HG02759 (cell line): ENCODE results near the gene LRBA.
"Not testable (repeated sequence)": the region's sequence is repeated elsewhere in the genome, so short reads cannot be mapped to it uniquely, and the experiment has no call there.

ENCODE experiments used
- ATAC-seq: cut with Tn5 transposase; IDR thresholded peaks from one replicate; pipeline ENCODE4 v1.9.1; 2021; ENCODE audit warnings: mild to moderate bottlenecking, moderate library complexity; ENCODE audit not compliant: unreplicated experiment

Gene LRBA

DNA sequence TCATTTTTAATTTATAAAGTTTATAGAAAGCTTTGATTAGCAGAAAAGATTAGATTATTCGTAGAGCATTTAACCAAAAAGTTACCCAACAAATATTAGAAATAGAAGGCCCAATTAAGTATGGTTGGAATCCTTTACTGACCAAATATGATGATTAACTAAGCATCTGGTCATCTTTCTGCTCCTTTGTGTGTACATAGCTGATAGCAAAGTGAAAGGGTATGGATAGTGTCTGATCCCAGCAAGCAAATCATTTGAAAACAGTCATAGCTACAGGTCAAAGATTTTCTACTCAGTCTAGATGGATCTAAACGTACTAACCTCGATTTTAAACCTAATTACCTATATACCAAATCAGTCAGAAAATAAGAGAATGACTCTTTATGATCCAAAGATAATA lies 440.4 kb downstream of the LRBA start:
- ATAC-seq = no peak

DNA sequence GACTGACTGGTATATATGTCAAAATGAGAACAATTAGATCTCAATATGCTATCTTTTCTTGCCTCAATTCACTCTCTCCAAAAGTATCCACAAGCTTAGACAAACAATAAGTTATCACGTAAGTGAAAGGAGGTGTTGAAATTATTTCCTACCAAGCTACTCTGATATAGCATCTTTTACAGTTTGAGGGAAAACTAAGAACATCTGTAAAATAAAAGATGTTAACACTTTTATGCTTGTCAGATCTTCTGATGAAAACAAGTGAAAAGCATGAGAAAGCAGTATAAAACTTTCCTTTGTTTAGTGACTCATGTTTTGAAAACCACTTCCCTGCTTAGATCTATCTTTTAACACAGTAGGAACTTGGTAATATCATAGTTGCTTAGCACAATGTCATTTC lies 441.6 kb downstream of the LRBA start:
- no peak for ATAC-seq

DNA sequence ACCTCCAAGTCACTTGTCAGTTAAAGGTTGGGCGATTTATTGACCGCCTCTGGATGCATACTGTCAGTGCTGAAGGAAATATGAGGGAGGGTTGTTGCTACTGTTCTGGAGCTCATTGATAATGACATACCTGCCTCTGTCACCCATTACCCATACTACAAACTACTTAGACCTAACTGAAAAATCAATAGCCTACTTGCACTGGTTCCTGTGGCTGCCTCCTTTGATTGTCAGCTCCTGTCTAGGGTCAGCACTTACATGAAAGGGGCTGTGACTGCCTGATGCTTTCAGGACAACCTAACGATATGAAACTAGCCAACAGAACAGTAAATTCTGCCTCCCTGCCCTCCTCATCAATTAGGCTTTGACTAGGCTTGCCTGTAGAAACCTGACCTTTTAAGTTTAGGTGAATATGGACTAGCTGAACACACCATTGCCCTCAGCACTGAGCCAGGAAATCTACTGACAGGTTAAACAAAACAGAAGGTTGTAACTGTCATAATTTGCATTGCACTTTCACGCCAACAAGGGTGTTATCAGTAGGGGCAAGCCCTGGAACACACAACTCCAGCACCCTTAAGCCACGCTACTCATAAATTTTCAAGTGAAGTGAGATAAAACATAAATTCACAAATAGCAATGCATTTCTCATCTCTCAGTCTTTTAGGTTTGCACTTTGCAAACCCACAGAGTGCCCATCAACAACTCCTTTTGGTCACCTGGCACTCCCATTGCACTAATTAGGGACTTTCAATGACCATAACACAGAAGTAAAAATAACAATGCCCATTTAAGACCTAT lies 442.2 kb downstream of the LRBA start:
- ATAC-seq = no peak

DNA sequence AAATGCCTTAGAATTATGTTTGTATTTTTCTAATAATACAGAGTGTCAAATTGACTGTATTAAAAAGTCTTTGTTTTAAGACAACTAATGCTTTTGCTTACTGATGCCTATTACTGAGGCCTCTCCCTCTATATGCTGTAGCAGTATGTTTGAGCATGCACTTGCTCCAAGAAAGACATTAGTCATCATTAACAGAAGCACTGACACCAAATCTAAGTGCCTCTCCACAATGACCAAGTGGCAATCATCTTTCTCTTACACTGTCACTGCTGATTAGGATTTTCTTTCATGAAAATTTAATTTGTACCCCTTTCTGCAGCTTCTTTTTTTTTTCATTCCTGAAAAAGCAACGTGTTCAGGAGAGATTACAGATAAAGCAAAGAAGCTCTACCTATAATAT lies 444.2 kb downstream of the LRBA start:
- ATAC-seq = no peak

DNA sequence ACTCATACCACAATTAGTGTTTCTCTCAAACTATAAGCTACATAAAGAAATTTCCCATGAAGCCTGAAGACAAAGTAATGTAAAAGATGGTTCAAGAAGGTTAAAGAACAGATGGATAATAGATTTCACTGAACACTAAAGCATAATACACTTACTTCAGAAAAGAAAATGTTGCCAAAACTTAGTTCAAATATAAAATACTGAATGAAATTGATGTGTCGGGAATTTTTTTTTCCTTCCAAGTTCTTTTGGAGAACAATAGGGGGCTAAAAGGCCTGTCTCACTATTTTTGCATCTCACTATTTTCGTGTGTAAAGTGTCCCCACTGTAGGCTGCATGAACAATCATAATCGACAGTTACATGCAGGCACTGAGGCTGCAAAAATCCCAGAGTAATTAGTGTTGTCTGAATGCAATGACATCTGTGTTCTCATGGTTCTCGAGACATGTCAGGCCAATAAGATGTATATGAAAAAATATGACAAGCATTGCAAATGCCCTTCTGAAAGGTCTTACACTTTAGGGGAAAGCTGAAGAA lies 445.0 kb downstream of the LRBA start:
- ATAC-seq = no peak

DNA sequence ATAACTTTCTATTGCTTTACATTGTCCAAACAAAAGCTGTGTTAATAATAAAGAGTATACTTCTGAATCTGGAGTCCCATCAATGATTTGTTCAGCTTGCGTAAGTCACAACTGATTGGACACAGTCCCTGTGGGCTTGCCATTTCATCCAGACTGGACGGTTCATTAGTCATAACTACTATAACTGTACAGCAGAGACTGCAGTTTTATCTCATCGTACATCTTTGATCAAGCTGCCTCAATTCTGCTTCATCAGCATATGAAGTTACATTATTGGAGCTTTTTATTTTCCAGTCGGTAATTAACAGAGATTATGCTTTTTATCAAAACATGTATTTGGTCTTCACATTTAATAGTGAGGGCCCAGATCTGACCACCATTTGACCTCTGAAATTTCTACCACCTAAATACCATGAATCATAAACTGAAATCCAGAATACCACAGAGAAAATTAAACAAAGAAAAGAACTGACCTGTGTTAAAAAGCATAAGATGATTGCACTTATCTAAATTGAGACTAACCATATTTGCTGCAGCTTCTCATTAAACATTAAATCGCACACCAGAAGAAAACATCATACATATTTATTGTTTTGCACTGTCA lies 445.6 kb downstream of the LRBA start:
- no peak for ATAC-seq

DNA sequence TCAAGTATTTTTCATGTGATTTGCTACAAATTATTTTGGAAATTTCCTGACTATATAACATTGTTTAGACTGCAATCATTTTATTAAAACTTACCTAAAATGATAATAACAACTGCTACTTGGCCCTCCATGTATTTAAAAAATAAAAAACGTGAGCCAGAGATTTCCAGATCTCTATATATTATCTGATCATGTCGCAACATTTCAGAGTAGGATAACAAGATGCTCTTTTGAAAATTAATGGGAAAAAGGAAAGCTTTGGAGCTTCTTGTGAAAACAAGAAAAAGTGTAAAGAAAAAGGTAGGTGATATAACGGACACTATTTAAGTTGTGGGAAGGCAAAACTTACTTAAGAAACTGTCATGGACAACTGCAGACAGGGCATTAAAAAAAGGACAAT lies 448.0 kb downstream of the LRBA start:
- ATAC-seq = no peak

DNA sequence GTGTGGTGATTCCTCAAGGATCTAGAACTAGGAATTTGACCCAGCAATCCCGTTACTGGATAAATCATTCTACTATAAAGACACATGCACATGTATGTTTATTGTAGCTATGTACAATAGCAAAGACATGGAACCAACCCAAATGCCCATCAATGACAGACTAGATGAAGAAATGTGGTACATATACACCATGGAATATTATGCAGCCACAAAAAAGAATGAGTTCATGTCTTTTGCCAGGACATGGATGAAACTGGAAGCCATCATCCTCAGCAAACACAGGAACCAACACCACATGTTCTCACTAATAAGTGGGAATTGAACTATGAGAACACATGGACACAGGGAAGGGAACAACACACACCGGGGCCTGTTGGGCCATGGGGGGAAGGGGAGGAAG lies 450.1 kb downstream of the LRBA start:
- not testable (repeated sequence) for ATAC-seq

DNA sequence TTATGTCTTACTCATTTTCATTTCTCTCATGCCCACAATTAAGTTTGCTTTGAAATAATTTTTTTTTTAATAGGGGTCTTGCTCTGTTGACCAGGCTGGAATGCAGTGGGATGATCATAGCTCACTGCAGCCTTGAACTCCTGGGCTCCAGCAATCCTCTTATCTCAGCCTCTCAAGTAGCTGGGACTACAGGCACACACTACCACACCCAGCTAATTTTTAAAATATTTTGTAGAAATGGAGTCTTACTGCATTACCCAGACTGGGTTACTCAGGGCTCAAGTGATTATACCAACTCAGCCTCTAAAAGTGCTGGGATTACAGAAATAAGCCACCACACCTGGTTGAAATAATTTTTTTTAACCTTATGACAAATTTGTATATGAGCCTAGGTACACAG lies 452.3 kb downstream of the LRBA start:
- ATAC-seq = no peak

DNA sequence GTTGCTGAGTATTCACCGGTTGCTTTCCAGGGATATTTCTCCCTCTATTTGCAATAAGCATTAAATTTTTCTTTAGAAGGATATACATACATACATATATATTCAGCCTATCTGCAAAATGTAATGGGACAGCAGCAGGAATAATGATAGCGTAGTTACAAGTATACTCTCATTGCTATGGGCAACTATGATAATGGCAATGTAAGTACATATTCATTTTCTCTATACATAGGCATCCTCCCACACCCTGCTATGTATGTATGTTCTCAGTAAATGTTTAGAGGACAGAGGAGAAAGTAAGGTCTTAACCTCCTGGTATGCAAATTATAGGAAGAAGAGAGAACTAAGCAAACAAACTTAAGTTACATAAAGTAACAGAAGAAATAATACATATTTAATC lies 452.8 kb downstream of the LRBA start:
- ATAC-seq = no peak

DNA sequence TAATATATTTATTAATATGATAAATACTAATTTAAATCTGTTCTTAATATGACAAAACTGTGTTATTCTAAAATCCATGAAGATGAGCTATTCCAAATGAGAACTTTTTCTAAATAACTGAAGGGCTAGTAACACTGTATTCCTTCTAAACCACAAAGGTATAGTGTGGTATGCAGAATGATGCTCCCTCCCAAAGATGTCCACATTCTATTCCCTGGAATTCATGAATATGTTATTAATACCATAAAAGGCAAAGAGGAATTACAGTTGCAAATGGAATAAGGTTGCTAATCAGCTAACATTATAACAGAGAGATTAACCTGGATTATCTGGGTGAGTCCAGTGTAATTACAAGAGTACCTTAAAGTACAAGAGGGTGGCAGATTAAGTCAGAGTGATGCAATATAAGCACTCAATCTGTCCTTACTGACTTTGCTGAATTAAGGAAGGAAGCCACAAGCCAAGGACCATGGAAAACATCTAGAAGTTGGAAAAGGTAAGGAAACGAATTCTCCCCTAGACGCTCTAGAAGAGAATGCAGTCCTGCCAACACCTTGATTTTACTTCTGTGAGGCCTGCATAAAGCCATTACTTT lies 453.8 kb downstream of the LRBA start:
- ATAC-seq = no peak

DNA sequence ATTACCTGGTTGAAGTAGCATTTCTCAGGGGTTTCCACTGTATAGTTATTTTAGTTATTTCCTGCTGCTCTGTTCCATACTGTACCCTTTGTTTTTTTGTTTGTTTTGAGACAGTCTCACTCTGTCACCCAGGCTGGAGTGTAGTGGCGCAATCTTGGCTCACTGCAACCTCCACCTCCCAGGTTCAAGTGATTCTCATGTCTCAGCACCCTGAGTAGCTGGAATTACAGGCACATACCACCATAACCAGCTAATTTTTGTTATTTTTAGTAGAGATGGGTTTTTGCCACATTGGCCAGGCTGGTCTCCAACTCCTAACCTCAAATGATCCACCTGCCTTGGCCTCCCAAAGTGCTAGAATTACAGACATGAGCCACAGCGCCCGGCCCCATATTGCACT lies 457.3 kb downstream of the LRBA start:
- ATAC-seq = not testable (repeated sequence)

DNA sequence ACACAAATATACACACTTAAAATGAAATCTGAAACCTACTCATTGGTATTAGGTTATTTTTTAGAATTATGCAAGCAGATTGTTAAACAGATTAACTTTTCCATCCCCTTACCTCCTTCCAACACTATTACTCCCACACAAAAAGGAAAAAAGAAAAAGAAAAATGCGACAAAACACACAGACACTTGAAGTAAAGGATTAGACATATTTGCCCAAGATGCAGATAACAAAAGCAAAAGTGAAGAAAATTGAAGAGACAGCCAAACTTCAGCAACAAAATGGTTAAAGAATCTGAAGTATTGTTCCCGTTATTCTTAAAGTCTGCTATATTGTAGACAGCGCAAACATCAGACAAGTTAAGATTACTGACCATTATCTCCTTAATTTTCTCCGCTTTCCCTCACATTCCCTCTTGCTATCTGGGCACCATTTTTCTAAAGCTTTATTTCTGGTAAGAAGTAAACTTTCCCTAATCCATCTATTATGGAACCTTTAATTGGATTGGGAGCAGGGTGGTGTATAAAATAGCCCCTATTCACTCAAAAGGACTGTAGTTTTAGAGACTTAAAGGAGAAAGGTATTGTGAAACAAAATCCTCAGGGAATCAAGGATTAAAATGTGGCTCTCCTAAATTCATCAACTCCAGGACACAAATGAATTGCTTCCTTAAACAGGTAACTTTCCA lies 467.8 kb downstream of the LRBA start:
- ATAC-seq = no peak

DNA sequence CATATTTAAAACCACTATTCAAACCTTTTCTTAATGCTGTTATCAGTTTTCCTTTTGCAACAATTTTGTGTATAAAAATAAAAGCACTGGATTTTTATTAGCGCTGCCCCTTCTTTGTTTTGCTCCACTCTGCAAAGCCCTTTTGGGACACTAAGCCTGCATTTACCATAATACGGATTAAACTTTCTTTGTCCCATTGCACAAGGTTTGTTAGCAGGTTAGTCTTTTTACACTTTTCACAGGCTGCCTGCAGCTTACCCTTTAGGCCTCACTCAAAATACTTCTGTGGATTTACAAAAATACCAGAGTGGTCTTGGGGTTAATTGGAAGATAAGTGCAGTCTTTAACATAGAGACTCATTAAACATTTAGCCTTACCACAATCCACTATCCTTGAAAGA lies 468.8 kb downstream of the LRBA start:
- ATAC-seq = no peak

DNA sequence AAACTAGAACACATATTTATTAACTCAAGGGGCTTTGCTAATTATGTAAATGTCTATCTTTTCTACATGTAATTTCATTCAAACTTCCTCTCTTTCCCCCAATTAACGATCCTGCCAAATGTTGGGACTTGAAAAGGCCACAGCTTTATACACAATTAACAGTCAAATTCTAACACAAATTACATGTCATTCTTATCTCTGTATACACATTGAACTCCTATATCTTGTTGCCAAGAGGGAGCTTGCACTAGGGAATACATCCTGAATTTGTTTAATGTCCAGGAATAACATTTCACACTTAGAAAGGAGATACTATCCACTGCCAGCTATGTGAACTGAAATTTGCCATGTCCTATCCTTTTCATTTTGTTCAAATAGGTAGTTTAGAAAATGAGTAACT lies 472.0 kb downstream of the LRBA start:
- ATAC-seq = no peak

DNA sequence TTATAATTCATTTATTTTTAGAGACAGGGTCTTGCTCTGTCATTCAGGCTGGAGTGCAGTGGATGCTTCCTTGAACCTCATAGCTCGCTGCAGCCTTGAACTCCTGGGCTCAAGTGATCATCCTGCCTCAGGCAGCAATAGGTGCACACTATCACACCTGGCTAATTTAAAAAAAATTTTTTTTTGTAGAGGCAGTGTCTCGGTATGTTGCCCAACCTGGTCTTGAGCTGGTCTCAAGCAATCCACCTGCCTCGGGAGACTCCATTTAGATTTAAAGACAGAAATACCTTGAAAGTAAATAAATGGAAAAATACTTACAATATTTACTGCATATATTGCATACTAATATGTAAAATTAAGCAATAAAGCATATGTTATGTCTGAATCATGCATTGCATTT lies 473.4 kb downstream of the LRBA start:
- ATAC-seq = no peak

DNA sequence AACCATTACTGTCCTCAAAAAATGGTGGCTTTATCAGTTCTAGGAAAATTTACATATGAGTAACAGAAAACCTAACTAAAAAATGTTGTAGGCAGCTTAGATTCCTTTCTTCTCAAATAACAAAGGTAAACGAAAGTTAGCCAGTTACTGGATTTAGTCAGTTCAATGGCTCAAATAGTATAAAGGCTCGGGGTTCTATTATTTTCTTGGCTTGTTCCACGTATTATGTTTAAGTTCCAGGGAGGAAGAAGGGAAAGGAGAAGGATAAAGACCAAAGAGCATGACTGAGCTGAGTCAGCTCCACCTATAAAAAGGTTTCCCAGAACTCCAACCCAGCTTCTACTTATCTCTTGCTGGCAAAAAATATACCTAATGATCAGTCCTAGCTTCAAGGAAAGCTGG lies 474.1 kb downstream of the LRBA start:
- no peak for ATAC-seq

DNA sequence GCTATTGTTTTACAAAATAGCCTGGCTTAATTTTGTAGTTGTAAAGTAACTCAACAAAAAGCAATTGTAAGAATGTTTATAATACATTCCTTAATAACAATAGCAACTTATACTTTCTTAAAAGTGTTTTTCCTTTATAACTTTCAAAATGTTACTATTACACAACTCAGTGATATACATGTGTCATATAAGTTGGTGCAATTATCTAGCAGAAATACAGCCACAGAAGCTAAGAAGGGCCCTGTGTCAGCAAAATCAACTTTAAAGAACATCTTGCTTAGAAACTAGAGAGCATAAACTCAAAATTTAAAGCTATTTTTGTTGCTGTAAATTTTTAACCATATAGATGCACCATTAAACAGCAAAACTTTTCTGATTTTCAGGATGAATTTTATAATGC lies 474.5 kb downstream of the LRBA start:
- no peak for ATAC-seq

DNA sequence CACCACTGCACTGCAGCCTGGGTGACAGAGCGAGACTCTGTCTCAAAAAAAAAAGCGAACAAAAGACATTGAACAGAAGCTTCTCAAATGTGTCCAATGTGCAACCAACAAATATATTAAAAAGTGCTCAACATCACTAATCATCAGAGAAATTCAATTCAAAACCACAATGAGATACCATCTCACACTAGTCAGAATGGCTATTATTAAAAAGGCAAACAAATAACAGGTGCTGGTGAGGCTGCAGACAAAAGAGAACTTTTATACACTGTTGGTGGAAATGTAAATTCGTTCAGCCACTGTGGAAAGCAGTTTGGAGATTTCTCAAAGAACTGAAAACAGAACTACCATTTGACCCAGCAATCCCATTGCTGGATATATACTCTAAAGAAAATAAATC lies 477.2 kb downstream of the LRBA start:
- not testable (repeated sequence) for ATAC-seq

DNA sequence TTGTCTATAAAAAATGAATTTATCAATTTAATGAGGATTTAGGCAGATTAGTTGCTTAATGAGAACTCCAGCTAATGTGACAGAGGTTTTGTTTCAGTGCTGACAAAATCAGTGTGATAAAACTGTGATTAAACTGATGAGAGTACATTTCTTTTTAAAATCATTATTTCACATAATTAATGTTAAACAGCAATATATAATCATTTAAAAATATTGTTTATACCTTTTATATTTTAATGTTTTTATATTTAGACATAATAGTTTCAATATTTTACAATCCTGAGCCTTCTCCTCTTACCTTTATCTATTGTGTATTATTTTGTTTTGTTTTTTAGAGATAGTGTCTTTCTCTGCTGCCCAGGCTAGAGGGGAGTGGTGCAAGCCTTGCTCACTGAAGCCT lies 480.3 kb downstream of the LRBA start:
- ATAC-seq = no peak

DNA sequence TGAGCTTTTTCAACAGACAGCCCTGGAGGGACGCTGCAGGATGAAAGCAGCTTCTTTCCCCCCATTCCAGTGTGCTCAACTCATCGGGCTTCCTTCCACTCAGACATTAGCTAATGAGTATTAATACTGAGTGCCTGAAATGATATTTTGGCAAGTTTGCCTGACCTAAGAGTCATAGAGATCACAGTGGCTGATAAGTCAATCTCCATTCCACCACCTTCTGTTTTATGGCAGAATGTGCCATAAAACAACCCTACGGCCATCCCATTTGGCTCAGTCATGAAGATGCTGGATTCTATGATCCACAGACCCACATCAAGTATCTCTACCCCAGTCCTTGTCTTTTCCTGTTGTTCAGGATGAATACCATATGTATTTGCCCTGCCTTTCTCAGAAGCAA lies 481.4 kb downstream of the LRBA start:
- no peak for ATAC-seq
